KOPT-K1 (cell line): Measurements from ENCODE around the gene SMYD2.

Experiments used
- H3K27ac ChIP-seq: fragments of 200-600 bp; sonication (generic); 2 replicates; pipeline ENCODE4 v1.5.1; 2016; ENCODE audit warnings: antibody characterized with exemption, mild to moderate bottlenecking, low read depth, low read length; ENCODE audit not compliant: poor library complexity, severe bottlenecking
- H3K36me3 ChIP-seq: fragments of 200-600 bp; sonication (generic); 2 replicates; pipeline ENCODE4 v1.5.1; 2017; ENCODE audit warnings: antibody characterized with exemption, mild to moderate bottlenecking, low read length, moderate library complexity; ENCODE audit not compliant: insufficient read depth
- H3K9me3 ChIP-seq: fragments of 200-600 bp; sonication (generic); 2 replicates; pipeline ENCODE4 v1.5.1; 2017; ENCODE audit warnings: antibody characterized with exemption, low read length, mild to moderate bottlenecking; ENCODE audit not compliant: insufficient read depth, poor library complexity, severe bottlenecking

Gene SMYD2

GRCh38 chr1:214327514-214327913 lies 46.6 kb downstream of the SMYD2 start:
- Histone ChIP-seq H3K9me3 (no peaks in the 10 kb centered on the region), H3K27ac (no peak overlapping the region), H3K36me3 (peaks cover 98% of the 10 kb centered on the region)

- Histone ChIP-seq H3K9me3 (no peaks in the 10 kb centered on the region), H3K27ac (no peak overlapping the region), H3K36me3 (peaks cover 94% of the 10 kb centered on the region)
Measured at GRCh38 chr1:214328770-214329469, 48.0 kb downstream of the SMYD2 start.

GRCh38 chr1:214329470-214330220 lies 48.7 kb downstream of the SMYD2 start:
- H3K36me3 ChIP-seq = peaks cover 94% of the 10 kb centered on the region
- no peak overlapping the region for H3K27ac ChIP-seq
- no peaks in the 10 kb centered on the region for H3K9me3 ChIP-seq

GRCh38 chr1:214330222-214330621 lies 49.3 kb downstream of the SMYD2 start:
- peaks cover 94% of the 10 kb centered on the region for H3K36me3 ChIP-seq
- no peak overlapping the region for H3K27ac ChIP-seq
- H3K9me3 ChIP-seq = no peaks in the 10 kb centered on the region

GRCh38 chr1:214330715-214331114 lies 49.8 kb downstream of the SMYD2 start:
- H3K36me3 ChIP-seq = peaks cover 94% of the 10 kb centered on the region
- H3K27ac ChIP-seq = no peak overlapping the region
- H3K9me3 ChIP-seq = no peaks in the 10 kb centered on the region

- H3K36me3 ChIP-seq = peaks cover 89% of the 10 kb centered on the region
- no peaks in the 10 kb centered on the region for H3K9me3 ChIP-seq
- H3K27ac ChIP-seq = no peak overlapping the region
Measured at GRCh38 chr1:214331180-214331579, 50.2 kb downstream of the SMYD2 start.

GRCh38 chr1:214331827-214332423 lies 51.0 kb downstream of the SMYD2 start:
- Histone ChIP-seq H3K36me3 (peaks cover 87% of the 10 kb centered on the region), H3K9me3 (no peaks in the 10 kb centered on the region), H3K27ac (no peak overlapping the region)

- H3K27ac ChIP-seq = no peak overlapping the region
- H3K36me3 ChIP-seq = peaks cover 89% of the 10 kb centered on the region
- no peaks in the 10 kb centered on the region for H3K9me3 ChIP-seq
Measured at GRCh38 chr1:214332946-214333798, 52.2 kb downstream of the SMYD2 start.

- peaks cover 80% of the 10 kb centered on the region for H3K36me3 ChIP-seq
- no peak overlapping the region for H3K27ac ChIP-seq
- no peaks in the 10 kb centered on the region for H3K9me3 ChIP-seq
Measured at GRCh38 chr1:214335567-214335966, 54.6 kb downstream of the SMYD2 start.

- Histone ChIP-seq H3K27ac (no peak overlapping the region), H3K36me3 (peaks cover 65% of the 10 kb centered on the region), H3K9me3 (no peaks in the 10 kb centered on the region)
Measured at GRCh38 chr1:214337015-214337414, 56.1 kb downstream of the SMYD2 start.

GRCh38 chr1:214337511-214337910 lies 56.6 kb downstream of the SMYD2 start:
- H3K36me3 ChIP-seq = peaks cover 60% of the 10 kb centered on the region
- no peaks in the 10 kb centered on the region for H3K9me3 ChIP-seq
- H3K27ac ChIP-seq = no peak overlapping the region

GRCh38 chr1:214338212-214338611 lies 57.3 kb downstream of the SMYD2 start:
- H3K9me3 ChIP-seq = no peaks in the 10 kb centered on the region
- H3K36me3 ChIP-seq = peaks cover 56% of the 10 kb centered on the region
- H3K27ac ChIP-seq = no peak overlapping the region

GRCh38 chr1:214341459-214341858 lies 60.5 kb downstream of the SMYD2 start:
- H3K36me3 ChIP-seq = peaks cover 51% of the 10 kb centered on the region
- H3K9me3 ChIP-seq = peaks cover 20% of the 10 kb centered on the region
- no peak overlapping the region for H3K27ac ChIP-seq

GRCh38 chr1:214341932-214342331 lies 61.0 kb downstream of the SMYD2 start:
- H3K27ac ChIP-seq = no peak overlapping the region
- peaks cover 46% of the 10 kb centered on the region for H3K36me3 ChIP-seq
- H3K9me3 ChIP-seq = peaks cover 20% of the 10 kb centered on the region

- peaks cover 20% of the 10 kb centered on the region for H3K9me3 ChIP-seq
- peaks cover 40% of the 10 kb centered on the region for H3K36me3 ChIP-seq
- no peak overlapping the region for H3K27ac ChIP-seq
Measured at GRCh38 chr1:214342525-214342924, 61.6 kb downstream of the SMYD2 start.
